NK-92 (cell line): ENCODE data around the gene NPTX1.

Experiments
- DNase-seq: peaks from one replicate; lab custom pipeline; 2025; ENCODE audit not compliant: unreplicated experiment; lab: John Stamatoyannopoulos, UW

The NPTX1 gene

DNA sequence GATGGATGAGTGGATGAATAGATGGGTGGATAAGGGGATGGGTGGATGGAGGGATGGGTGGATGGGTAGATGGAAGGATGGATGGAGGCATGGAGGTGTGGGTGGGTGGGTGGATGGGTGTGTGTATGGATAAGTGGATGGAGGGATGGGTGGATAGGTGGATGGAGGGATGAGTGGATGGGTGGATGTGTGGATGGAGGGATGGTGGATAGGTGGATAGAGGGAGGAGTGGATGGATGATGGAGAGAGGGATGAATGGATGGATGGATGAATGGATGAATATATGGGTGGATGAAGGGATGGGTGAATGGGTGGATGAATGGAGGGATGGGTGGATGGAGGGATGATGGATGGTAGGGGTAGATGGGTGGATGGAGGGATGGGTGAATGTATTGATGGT is 27.5 kb upstream of the NPTX1 start:
- no peak for DNase-seq

DNA sequence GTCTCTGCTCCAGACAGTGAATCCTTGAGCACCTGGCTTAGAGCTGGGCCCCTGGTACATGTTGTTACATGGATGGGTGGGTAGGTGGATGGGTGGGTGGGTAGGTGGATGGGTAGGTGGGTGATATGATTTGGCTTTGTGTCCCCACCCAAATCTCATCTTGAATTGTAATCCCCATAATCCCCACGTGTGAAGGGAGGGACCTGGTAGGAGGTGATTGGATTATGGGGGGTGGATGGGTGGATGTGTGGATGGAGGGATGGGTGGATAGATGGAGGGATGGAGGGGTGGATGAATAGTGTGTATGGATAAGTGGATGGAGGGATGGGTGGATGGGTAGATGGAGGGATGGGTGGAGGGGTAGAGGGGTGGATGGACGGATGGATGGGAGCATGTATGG is 26.6 kb upstream of the NPTX1 start:
- no peak for DNase-seq

DNA sequence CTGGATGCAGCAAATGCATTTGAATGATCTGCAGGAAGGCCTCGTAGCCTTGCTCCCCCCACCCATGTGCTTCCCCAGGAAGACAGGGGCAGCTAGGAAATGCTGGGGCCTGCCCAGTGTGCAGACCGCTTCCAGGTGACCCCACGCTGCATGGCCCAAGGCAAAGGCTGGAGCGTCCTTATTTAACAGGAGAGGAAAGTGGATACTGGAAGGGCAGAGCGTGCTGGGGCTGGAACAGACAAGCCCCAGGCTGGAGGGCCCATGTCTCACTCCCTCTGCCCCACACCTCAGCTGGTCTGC is 26.1 kb upstream of the NPTX1 start:
- DNase-seq, result no peak

DNA sequence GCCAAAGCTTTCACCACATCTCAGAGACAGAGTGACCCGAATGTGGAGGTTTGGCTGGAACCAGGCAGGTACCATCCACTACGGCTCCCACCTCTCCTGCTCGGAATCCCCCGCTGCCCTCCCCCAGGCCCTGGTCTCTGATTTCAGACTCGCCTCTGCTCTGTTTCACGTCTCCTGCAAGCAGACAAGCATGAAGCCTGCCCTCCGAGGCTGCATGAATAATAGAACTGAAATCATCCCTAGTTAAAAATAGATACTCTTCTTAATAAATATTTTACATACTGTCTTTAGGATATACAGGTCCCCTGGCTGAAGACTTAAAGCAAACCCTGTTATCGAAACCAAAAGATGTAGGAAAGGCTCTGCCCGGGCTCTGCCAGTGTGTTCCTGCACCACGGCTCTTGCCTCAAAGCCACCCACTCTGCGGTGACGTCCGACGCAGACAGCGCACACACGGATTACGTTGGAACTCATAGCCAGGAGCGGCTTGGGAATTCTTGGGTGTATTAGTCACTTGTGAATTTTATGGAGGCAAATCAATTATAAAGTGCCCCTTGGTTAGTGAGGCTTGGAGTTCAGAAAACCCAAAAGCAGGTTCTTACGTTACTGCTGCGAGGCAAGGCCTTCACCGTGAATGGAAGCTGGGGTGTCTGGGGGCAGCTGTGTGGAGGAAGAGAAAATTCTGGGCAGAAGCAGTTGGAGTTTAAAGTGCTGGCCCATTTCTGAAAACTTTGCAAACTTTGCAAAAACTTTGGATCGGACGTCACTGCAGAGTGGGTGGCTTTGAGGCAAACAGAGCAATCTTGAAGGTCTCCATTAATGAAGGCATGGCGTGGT is 25.6 kb upstream of the NPTX1 start:
- no peak for DNase-seq

DNA sequence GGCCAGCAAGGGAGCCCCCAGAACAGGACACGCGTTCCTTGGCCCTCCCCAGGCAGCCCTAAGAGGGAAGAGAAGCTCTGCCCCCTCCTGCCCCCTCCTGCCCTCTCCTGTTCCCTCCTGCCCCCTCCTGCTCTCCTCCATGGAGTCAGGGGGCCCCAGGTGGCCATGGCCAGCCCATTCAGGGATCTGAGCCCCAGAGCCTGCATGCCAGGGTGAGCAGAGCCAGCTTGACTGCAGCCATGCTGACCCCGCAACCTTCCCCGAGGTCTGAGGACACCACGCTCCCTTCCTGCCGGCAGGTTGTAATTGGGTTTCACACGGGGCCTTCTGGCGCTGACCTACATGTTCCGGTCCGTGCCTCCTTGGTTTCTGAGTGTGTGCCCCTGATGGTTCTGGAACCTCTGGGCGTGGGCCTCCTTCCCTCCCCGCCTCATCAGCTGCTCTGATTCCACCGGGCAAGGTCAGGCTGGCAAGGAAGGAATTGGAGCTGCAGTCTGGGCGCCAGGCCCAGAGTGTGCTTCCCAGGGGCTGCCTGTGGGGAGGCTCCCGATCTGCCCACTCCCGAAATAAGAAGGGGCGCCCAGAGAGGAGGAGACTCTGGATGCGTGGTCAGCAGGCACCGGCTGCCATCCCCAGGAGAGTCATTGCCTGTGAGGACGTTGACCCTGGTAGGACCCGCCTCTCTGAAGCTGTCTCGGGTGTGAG is 23.7 kb upstream of the NPTX1 start:
- no peak for DNase-seq

DNA sequence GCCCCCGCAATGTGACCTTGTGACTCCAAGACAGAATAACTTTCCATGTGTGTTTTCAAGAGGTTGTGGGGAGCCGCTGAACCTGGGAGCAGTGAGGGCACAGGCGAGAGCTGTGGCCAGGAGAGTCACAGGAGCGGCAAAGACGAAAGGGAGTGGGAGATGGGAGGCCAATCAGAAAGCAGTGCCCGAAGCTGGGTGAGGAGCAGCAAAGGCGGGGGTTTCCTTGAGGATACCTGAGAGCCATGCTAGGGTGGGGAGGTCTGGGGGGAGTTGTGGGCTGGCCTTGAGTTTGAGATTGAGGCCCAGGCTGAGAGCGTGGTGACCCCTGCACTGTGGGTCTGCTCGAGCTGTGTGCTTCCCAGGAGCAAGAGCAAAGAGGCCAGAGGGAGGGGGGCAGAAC is 23.2 kb upstream of the NPTX1 start:
- no peak for DNase-seq

DNA sequence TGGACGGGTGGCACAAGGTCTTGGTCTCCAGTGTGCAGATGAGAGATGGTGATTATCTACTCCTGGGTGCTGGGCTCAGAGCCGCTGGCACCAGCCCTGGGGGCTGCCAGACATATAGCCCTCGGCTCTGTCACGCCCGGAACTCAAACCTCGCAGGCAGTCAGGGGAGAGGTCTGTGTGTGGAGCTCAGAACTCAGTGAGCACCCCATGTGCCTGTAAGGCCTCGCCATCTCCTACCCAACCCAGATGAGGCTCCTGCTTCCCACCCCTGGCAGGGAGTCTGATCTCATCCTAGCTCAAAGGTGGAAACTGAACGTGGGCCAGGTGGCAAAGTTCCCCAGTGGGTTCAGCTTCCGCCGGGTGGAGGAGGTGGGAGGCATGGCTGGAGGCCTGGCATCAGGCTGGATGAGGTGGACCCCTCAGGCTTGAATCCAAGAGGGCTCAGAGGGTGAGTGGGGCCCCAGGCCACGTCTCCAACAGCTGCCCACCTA is 22.6 kb upstream of the NPTX1 start:
- no peak for DNase-seq

DNA sequence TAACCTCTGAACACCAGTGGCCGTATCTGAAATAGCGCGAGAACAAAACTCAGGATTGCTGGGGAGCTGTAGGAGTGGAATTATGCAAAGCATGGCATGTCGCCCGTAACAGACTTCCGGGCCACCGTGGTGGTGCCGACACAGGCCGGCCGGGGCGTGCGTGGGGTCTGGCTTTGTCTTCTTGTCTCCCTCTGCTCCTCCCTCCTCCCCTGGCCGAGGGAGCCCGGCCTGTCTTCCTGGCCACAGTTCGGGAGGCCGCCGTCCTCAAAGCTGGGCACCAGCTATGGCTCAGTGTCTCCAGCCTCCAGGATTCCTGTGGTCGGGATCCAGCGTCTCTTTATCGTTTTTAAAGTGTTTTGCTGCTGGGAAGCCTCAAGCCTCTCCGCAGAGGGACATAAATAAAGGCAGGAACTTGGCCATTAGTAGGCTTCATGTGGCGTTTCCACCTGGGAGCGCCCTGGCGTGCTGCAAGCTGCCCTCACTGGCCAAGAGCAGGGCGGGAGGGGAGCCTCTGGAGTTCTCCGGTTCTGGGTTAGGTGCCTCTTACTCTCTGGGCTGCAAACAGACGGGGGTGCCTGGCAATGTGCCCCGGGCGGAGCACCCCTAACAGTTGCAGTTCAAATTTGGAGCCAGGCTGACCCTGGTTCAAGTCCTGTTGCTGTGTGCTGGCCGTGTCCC is 22.0 kb upstream of the NPTX1 start:
- no peak for DNase-seq

DNA sequence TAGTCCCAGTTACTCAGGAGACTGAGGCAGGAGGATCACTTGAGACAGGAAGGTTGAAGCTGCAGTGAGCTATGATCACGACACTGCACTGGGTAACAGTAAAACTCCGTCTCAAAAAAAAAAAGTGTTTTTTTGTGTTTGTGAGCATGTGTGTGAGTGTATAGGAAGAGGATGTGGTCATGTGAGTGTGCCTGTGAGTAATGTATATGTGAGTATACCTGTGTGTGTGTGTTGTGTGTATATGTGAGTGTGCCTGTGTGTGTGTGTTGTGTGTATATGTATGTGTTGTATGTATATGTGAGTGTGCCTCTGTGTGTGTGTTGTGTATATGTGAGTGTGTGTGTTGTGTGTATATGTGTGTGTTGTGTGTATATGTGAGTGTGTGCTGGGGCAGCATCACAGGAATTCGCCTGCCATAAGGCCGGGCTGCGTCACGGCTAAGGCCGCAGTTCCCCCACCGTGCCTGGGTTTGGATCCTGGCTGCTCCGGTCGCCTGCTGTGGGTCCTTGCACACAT is 21.4 kb upstream of the NPTX1 start:
- no peak for DNase-seq

DNA sequence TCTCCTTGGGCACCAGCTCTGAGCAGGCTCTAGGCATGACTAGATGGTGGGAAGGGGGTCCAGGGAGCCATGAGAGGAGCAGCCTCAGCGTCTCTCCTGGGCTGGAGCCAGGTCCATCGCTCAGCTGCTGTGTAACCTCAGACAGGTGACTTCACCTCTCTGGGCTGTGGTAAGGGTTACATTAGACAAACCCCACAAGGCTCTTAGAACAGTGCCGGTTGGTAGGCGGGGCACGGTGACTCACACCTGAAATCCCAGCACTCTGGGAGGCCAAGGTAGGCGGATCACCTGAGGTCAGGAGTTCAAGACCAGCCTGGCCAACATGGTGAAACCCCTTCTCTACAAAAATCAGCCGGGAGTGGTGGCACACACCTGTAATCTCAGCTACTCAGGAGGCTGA is 18.1 kb upstream of the NPTX1 start:
- no peak for DNase-seq

DNA sequence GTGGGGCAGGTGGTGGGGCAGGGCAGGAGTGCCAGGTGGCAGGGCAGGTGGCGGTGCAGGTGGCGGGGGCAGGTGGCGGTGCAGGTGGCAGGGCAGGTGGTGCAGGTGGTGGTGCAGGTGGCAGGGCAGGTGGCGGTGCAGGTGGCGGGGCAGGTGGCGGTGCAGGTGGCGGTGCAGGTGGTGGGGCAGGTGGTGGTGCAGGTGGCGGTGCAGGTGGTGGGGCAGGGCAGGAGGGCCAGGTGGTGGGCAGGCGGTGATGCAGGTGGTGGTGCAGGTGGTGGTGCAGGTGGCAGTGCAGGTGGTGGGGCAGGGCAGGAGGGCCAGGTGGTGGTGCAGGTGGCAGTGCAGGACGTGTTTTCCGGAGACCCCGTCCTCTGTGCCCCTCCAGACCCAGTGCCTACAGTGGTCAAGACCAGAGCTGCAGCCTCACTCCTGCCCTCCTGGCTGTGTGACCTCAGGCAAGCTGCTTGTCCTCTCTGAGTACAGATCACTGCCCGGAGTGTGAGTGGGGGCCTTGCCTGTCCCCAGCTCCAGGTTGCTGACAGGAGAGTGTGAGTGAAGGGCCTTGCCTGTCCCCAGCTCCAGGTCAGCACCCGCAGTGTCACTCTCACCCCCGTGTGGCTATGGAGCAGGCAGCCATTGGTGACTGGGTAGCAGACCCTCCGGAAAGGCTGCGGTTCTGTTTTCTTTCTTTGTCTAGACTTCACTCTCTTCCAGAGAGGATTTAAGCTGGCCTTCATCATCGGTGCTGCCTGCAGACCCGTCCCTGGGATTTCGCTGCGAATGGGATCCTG is 16.1 kb upstream of the NPTX1 start:
- DNase-seq, result no peak

DNA sequence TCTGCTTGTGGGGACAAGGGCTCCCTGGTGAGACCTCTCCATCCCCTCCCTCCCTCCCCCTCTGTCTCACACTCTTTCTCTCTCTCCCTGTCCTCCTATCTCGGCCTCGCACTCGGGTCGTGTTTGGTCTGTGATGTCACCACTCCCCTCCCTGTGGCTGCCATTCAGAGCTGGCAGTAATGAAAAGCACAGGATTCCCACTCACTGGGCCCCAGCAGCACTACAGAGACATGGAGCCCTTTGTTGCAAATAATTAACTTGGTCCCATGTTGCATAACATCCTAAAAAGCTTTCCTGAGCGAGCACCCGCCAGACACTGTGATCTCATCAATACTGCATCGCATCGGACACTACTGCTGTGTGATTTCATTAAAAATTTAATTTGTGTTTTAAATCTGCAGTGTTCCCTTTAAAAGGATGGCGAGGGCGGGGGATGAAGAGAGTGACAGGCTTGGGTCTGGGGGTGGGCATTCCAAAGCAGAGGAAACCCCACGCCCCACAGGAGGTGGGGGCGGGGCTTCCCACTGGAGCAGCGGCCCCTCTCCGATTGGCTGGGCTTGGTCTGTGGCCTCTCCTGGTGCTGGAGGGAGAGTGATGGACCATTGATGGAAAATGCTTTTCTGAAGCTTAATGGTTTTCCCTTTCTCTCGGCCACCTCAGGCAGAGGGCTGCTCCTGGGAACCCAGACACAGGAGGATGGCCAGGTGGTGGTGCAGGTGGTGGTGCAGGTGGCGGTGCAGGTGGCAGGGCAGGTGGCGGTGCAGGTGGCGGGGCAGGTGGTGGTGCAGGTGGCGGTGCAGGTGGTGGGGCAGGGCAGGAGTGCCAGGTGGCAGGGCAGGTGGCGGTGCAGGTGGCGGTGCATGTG is 15.3 kb upstream of the NPTX1 start:
- DNase-seq, result no peak

DNA sequence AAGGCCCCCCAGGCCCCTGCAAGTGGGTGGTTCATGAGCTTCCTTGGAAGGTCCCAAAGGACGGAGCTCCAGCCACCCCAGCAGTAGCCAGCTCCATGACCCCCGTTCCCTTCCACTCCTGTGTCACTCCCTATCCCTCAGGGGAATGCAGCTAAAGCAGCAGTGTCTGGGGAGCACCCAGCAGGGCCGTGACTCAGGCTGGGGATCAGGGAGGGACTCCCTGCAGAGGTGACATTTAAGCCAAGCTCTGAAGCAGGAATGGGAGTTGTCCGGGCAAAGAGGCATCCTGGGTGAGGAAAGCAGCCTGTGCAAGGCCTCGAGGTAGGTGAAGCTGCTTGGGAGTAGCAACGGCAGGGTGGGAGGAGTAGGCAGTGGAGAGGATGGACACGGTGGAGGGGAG is 11.1 kb upstream of the NPTX1 start:
- DNase-seq, result no peak

DNA sequence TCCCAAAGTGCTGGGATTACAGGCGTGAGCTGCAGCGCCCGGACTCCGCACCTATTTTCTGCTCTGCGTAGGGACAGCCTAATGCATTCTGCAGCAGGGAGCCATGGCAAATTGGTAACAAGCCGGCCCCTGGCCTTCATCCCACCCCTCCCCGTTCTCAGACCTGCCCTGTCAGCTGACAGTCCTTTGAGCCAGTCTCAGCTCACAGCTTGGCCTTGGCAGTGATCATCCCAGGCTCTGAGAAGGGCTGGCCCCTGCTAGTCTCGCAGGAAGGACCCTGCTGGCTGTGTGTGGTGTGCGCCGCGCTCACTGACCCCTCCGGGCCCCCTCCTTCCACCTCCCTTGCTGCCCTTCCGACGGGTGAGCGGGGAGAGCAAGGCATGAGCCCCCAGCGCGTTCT is 10.3 kb upstream of the NPTX1 start:
- DNase-seq, result no peak

DNA sequence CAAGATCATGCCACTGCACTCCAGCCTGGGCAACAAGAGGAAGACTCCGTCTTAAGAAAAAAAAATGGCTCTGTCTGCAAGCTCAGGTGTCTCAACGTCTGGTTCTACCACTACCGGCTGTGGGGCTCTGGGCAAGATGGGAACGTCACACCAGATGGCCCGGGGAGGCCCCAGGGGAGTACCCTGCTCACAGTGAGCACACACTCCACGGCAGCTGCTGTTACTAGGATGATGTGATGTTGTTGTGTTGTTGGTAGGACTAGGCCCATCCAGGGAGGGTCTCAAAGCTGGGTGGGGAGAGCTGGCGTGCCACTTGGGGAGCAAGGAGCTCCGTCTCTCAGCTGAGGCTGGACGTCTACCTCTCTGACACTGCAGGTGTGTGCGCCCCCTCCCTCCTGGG is 9.4 kb upstream of the NPTX1 start:
- DNase-seq, result no peak

DNA sequence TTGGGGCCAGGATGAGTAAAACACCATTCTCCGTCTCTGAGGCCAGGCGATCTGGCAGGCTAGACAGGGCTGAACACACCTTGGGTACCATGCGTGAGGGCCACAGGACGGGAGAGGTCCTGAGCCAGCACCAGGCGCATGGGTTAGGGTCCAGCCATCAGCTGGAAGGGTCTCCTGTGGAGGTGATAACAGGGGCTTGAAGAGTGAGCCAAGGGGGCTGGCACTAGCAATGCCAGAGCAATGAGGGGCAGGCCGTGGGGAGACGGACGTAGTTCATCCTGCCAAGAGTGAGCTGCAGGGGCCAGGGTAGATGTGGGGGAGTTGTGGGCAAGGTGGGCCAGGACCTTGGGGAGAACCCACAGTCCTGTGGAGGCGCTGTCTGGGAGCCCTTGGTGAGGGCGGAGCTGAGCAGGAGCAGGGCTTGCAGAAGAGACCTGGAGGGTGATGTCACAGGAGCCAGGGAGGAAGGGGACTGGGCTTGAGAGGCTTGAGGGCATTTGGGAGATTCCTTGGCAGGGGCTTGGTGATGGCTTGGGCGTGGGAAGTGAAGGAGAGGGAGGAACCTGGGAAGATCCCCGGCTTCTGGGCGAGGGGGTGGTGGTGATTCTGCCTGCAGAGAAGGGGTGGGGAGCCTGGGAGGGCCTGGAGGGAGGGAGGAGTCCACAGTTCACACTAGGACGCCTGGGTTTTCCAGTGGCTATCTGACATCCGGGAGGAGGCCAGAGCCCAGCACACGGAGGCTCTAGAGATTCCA is 6.3 kb upstream of the NPTX1 start:
- DNase-seq, result no peak

DNA sequence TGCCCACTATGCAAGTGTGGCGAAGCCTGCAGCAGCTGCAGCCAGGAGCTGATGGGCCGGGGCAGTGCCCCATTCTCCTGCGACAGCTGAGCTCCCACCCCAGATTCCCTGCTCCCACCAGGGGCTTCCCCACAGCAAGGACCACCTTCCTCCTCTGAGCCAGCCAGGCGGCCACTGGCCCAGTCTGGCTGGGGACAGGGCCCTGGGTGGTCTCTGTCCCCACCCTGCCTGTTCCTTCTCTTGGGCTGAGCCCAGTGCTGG is 5.6 kb upstream of the NPTX1 start:
- no peak for DNase-seq

DNA sequence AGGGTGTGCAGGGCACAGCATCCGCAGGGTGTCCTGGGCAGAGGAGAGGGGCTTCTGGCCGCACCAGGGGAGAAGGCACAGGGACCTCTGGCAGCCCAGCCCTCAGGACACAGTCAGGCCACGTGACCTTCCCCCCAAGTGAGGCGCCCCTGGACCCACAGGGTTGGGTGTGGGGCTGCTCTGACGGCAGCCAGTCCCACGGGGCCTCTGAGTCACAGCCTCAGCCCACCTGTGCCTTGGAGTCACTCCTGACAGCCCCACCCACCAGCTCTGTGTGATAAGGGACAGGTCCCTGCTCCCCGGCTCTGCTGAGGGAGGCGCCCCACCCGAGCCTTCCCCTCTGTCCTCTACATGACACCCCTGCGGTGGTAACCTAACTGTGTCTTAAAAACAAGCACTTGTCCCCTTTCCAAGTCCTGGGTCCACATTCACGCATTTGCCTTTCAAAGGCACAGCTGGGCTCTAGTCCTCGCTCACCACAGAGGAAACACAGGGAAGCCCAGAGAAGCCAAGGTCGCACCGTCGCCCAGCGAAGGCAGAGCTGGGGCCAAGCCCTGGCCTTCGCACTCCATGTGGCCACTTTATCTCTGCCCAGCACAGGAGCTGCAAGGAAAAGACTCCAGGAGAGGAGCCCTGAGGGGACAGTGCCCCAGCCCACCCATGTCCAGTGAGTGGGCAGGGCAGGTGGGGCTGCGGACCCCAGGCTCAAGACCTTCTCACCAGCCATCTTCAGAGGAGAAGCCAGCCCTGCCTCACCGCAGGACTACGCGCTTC is 5.1 kb upstream of the NPTX1 start:
- DNase-seq, result no peak

DNA sequence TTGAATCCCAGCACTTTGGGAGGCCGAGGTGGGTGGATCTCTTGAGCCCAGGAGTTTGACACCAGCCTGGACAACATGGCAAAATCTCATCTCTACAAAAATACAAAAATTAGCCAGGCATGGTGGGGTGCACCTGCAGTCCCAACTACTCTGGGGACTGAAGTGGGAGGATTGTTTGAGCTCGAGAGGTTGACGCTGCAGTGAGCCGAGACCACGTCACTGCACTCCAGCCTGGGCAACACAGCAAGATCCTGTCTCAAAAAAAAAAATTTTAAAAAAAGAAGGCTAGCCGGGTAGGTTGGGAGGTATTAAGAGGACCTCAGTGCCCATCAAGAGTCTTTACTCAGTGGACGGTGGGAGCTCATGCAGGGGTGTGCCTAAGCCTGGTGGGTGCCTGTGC is 3.8 kb upstream of the NPTX1 start:
- DNase-seq, result no peak
